C4-2B (cell line): ENCODE results near the gene LGALS9.

Source experiments
- CTCF ChIP-seq: fragments of 450-650 bp; conservative IDR thresholded peaks from 2 replicates; pipeline ENCODE4 v1.5.1; 2017; ENCODE audit warnings: mild to moderate bottlenecking
- ZFX ChIP-seq: fragments of 450-650 bp; IDR thresholded peaks from 2 replicates; pipeline ENCODE4 v1.6.1; 2017

DNA sequence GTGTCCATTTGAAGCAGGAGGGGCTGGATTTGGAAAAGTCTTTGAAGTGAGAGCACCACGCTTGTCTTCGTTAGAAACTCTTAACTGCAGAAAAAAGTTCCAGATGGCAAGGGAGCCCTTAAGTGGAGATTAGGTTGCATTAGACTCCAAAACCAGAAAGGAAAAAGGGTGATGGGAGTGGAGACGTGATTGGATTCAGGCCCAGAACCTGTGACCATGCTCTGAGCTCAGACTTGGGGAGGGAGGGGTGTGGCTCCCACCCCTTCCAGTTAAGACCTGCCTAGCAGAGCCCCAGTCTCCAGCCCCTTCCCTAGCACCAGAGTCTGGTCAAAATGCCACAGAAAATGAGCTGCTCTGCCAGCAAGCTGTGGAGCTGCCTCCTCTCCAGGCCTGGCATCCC lies 6.4 kb upstream of the LGALS9 start:
- TF ChIP-seq CTCF (no peak), ZFX (no peak)
